Stimulated activated CD4-positive, alpha-beta T cell treated with anti-CD3 and anti-CD28 coated beads, Interleukin-12 subunit alpha, Interleukin-12 subunit beta, amount 100 ng/mL, for 24 hours (primary cell): ENCODE measurements around the gene MSI2.

ENCODE experiments used
- DNase-seq, 2 experiments: peaks; one replicate each; pipeline ENCODE4 v3.0.0-alpha.2; 2020; ENCODE audit warnings: low read depth in 2 of 2

Gene MSI2

GRCh38 chr17:57246257-57246656, 10.1 kb upstream of the MSI2 start:
- no peak for DNase-seq

- no peak for DNase-seq
Observed at GRCh38 chr17:57247261-57247660, 9.1 kb upstream of the MSI2 start.

- DNase-seq = no peak
Observed at GRCh38 chr17:57247913-57248312, 8.4 kb upstream of the MSI2 start.

- DNase-seq = no peak
Observed at GRCh38 chr17:57249520-57249919, 6.8 kb upstream of the MSI2 start.

GRCh38 chr17:57251211-57251787, 5.0 kb upstream of the MSI2 start:
- no peak for DNase-seq

- no peak for DNase-seq
Observed at GRCh38 chr17:57253362-57254065, 2.8 kb upstream of the MSI2 start.

GRCh38 chr17:57255182-57255775, 1.0 kb upstream of the MSI2 start:
- no peak for DNase-seq

- no peak for DNase-seq
Observed at GRCh38 chr17:57256708-57257112, 387 bp downstream of the MSI2 start.

- no peak for DNase-seq
Observed at GRCh38 chr17:57257195-57257894, 1.0 kb downstream of the MSI2 start.

GRCh38 chr17:57257895-57258851, 1.9 kb downstream of the MSI2 start:
- no peak for DNase-seq

GRCh38 chr17:57259306-57259705, 3.0 kb downstream of the MSI2 start:
- DNase-seq = no peak

- no peak for DNase-seq
Observed at GRCh38 chr17:57259817-57260216, 3.5 kb downstream of the MSI2 start.

GRCh38 chr17:57260325-57261083, 4.2 kb downstream of the MSI2 start:
- no peak for DNase-seq

GRCh38 chr17:57261084-57261461, 4.8 kb downstream of the MSI2 start:
- no peak for DNase-seq

GRCh38 chr17:57262557-57262956, 6.2 kb downstream of the MSI2 start:
- DNase-seq = no peak

GRCh38 chr17:57264250-57264649, 7.9 kb downstream of the MSI2 start:
- no peak for DNase-seq

GRCh38 chr17:57264776-57265175, 8.5 kb downstream of the MSI2 start:
- no peak for DNase-seq

GRCh38 chr17:57266902-57267311, 10.6 kb downstream of the MSI2 start:
- no peak for DNase-seq

GRCh38 chr17:57268181-57268580, 11.9 kb downstream of the MSI2 start:
- no peak for DNase-seq

GRCh38 chr17:57269052-57269451, 12.7 kb downstream of the MSI2 start:
- DNase-seq = no peak
